Measurements from ENCODE around the gene COL23A1. TPM values are rescaled to one million over a fixed set of nuclear protein-coding genes. Genes with fewer than 3 reads are reported as not detected.

The COL23A1 gene
- total RNA-seq, 4 donors from 2014 or later, result 2.5 to 3.4 (median 3.0) TPM

- DNase-seq (ENCODE audit: low spot score in 2 of 2), result no peak
- 92 to 93% methylated on average over 12 of the region's 12 CpGs for WGBS, 2 donors
- no peak overlapping the region for H3K4me3 ChIP-seq (ENCODE audit: low read depth, poor library complexity, severe bottlenecking)
Observed at GRCh38 chr5:178507151-178507932, 82.9 kb downstream of the COL23A1 start.

GRCh38 chr5:178505639-178506407 lies 84.4 kb downstream of the COL23A1 start:
- intact Hi-C loops (cut with DNase I; ENCODE audit: low total_unique reads), result no loop called here
- no peak for DNase-seq (ENCODE audit: low spot score in 2 of 2)
- WGBS, 2 donors, result 67 to 77% methylated on average over 13 of the region's 13 CpGs
- TF ChIP-seq POLR2A (IDR thresholded peaks at IDR 0.05) (no peak), CTCF (IDR thresholded peaks at IDR 0.05) (no peak)
- H3K4me3 ChIP-seq (ENCODE audit: low read depth, poor library complexity, severe bottlenecking), result no peak overlapping the region

More at GRCh38 chr5:178507151-178507932, 82.9 kb downstream of the COL23A1 start:
- no peak for TF ChIP-seq CTCF (IDR thresholded peaks at IDR 0.05)
- no peak for TF ChIP-seq POLR2A (IDR thresholded peaks at IDR 0.05)
- intact Hi-C loops (cut with DNase I; ENCODE audit: low total_unique reads), result no loop called here

DNA sequence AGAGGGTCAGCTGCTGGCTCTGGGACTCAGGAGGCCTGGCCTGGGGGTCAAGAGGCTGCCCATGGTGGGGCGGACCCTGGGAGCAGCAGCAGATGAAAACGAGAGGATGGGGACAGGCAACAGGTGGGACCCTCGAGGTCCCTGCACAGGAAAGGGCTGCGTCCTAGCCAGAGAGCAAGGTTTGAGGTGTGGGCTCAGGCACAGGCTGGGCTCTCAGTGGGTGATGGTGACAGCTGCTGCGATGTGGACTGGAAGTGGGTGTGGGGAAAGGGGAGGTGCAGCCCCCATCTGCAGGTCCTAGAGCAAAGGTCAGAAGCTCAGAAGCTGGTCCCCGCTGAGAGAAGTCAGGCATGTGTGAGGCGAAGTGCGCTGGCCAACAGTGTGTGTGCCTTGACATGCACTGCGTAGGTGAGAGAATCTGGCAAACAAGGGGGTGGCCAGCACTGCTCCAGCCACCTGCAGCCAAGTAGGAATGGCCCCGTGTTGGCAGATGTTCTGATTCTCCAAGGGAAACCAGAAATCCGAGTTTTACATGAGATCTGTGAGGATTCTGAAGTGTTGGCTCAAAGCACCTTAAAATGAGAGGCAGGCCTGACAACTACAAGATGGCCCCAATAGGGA lies 85.7 kb downstream of the COL23A1 start:
- TF ChIP-seq POLR2A (IDR thresholded peaks at IDR 0.05) (no peak), CTCF (IDR thresholded peaks at IDR 0.05) (no peak)
- 84 to 92% methylated on average over 11 of the region's 11 CpGs for WGBS, 2 donors
- no peak for DNase-seq (ENCODE audit: low spot score in 2 of 2)
- no peak overlapping the region for H3K4me3 ChIP-seq (ENCODE audit: low read depth, poor library complexity, severe bottlenecking)
- intact Hi-C loops (cut with DNase I; ENCODE audit: low total_unique reads), result no loop called here

GRCh38 chr5:178502401-178503100 lies 87.6 kb downstream of the COL23A1 start:
- no peak overlapping the region for H3K4me3 ChIP-seq (ENCODE audit: low read depth, poor library complexity, severe bottlenecking)
- 89 to 90% methylated on average over 21 of the region's 21 CpGs for WGBS, 2 donors
- DNase-seq (ENCODE audit: low spot score in 2 of 2), result no peak
- intact Hi-C loops (cut with DNase I; ENCODE audit: low total_unique reads), result no loop called here
- TF ChIP-seq CTCF (IDR thresholded peaks at IDR 0.05), result no peak
- TF ChIP-seq POLR2A (IDR thresholded peaks at IDR 0.05), result no peak

- TF ChIP-seq POLR2A (IDR thresholded peaks at IDR 0.05), result no peak
- no peak for TF ChIP-seq CTCF (IDR thresholded peaks at IDR 0.05)
- WGBS, 2 donors, result 81 to 91% methylated on average over 6 of the region's 6 CpGs
- intact Hi-C loops (cut with DNase I; ENCODE audit: low total_unique reads), result no loop called here
Observed at GRCh38 chr5:178499352-178499751, 90.8 kb downstream of the COL23A1 start.

More at GRCh38 chr5:178499352-178499751, 90.8 kb downstream of the COL23A1 start:
- no peak overlapping the region for H3K4me3 ChIP-seq (ENCODE audit: low read depth, poor library complexity, severe bottlenecking)
- no peak for DNase-seq (ENCODE audit: low spot score in 2 of 2)

Data from lower leg skin (tissue), 4 donors.